Measurements from ENCODE around the gene PPP1R13B. TPM values are rescaled to one million over a fixed set of nuclear protein-coding genes. Genes with fewer than 3 reads are reported as not detected.
A peak's percentile ranks its signal among the peaks of the same experiment; 100 is the strongest.
"Not testable (repeated sequence)": the region's sequence is repeated elsewhere in the genome, so short reads cannot be mapped to it uniquely, and the experiment has no call there.

The PPP1R13B gene
- total and polyA plus RNA-seq, 11 donors: 27.5 to 96.2 (median 75.4) TPM

DNA sequence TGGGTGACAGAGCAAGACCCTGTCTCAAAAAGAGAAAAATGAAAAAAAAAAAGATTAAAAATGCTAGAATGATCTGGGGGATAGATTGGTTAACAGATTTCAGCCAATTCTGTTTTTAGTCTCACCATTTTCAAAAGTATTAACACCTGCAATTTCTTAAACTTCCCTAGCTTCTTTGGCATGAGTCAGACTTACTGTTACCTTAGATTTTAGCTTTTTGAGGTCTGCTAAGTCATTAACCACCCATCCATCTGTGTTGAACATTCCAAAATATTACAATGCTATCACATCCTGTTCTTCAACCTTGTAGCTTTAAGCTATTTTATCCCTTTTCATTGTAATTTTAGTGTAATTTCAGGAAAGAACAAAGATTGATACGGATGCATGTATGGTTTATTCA is 59.3 kb downstream of the PPP1R13B start:
- no peak overlapping the region for H3K27ac ChIP-seq
- no peak overlapping the region for H3K4me3 ChIP-seq
- intact Hi-C loops (cut with DNase I): no loop called here
- 82 to 94% (median 87%) methylated on average over 1 of the region's 1 CpG for WGBS, 4 donors
- no peak for DNase-seq
- ATAC-seq: no peak
- H3K4me1 ChIP-seq: no peaks in the 10 kb centered on the region
- H3K27me3 ChIP-seq: no peaks in the 10 kb centered on the region
- TF ChIP-seq, protein P1, sequence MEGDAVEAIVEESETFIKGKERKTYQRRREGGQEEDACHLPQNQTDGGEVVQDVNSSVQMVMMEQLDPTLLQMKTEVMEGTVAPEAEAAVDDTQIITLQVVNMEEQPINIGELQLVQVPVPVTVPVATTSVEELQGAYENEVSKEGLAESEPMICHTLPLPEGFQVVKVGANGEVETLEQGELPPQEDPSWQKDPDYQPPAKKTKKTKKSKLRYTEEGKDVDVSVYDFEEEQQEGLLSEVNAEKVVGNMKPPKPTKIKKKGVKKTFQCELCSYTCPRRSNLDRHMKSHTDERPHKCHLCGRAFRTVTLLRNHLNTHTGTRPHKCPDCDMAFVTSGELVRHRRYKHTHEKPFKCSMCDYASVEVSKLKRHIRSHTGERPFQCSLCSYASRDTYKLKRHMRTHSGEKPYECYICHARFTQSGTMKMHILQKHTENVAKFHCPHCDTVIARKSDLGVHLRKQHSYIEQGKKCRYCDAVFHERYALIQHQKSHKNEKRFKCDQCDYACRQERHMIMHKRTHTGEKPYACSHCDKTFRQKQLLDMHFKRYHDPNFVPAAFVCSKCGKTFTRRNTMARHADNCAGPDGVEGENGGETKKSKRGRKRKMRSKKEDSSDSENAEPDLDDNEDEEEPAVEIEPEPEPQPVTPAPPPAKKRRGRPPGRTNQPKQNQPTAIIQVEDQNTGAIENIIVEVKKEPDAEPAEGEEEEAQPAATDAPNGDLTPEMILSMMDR (IDR thresholded peaks at IDR 0.05): no peak
- no peak for TF ChIP-seq POLR2A (IDR thresholded peaks at IDR 0.05)
- H3K36me3 ChIP-seq: peaks cover 0 to 84% (median 37%) of the 10 kb centered on the region in 9 donors
- no peaks in the 10 kb centered on the region for H3K9me3 ChIP-seq

DNA sequence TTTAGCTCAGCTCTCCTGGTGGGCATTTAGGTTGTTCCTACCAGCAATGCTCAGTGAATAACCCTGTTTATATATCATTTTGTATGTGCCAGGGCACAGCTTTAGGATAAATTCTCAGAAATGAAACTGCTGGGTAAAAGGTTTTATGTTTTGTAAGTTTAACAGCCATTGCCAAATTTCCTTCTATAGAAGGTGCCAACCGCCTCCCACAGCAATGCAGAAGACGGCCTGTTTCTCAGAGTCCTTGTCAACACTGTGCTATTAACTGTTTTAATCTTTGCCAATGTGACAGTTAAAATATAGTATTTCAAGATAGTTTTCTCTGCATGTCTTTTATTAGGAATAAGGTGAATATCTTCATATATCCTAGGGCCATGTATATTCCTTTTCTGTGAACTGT is 65.0 kb downstream of the PPP1R13B start:
- no peaks in the 10 kb centered on the region for H3K9me3 ChIP-seq
- intact Hi-C loops (cut with DNase I): no loop called here
- peaks cover 0 to 89% (median 58%) of the 10 kb centered on the region in 9 donors for H3K36me3 ChIP-seq
- no peak overlapping the region for H3K4me3 ChIP-seq
- no peak overlapping the region for H3K27ac ChIP-seq
- TF ChIP-seq, protein P1 (IDR thresholded peaks at IDR 0.05): no peak
- no peak for TF ChIP-seq POLR2A (IDR thresholded peaks at IDR 0.05)
- WGBS, 4 donors: 44 to 64% (median 55%) methylated on average over 2 of the region's 2 CpGs
- H3K4me1 ChIP-seq: no peaks in the 10 kb centered on the region
- DNase-seq: no peak
- no peak for ATAC-seq
- H3K27me3 ChIP-seq: no peaks in the 10 kb centered on the region

DNA sequence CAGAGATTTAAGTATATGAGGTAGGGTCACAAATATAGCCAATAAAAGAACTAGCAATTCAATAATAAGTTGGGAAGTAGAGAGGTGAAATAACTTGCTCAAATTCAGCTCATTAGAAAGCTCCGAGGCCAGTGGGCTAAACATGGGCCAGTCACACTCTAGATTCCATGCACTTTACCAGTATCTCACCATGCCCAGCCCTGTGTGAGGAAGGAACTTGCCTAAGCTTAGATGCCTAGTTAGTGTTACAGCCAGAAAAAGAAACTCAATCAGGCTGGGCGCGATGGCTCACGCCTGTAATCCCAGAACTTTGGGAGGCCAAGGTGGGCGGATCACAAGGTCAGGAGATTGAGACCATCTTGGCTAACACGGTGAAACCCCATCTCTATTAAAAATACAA is 71.1 kb downstream of the PPP1R13B start:
- DNase-seq; H3K4me3 ChIP-seq; H3K27me3 ChIP-seq; H3K9me3 ChIP-seq; H3K27ac ChIP-seq; intact Hi-C loops (cut with DNase I): not testable (repeated sequence)
- WGBS, 4 donors: 75 to 93% (median 87%) methylated on average over 6 of the region's 6 CpGs
- ATAC-seq: peak in 1 of 4 donors; percentile 51
- Histone ChIP-seq H3K36me3 (peaks cover 0 to 64% (median 36%) of the 10 kb centered on the region in 9 donors), H3K4me1 (peaks cover 0 to 12% (median 1%) of the 10 kb centered on the region in 12 donors)

DNA sequence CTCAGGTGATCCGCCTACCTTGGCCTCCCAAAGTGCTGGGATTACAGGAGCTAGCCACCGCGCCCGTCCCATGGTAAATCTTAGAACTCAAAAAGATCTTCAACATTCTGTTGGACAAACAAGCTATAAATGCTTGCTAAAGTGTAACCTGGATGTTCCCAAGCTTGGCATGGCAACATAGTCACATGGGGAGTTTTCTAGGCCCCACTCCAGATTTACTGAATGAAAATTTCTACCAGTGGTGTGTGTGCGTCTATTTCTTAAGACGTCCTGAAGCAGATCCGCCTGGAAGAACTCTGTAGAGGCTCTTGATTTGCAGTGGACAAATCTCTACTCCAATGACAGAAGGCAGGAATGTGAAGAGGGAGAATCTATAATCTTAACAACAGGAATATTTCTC is 71.9 kb downstream of the PPP1R13B start:
- Histone ChIP-seq H3K36me3 (peaks cover 0 to 68% (median 33%) of the 10 kb centered on the region in 9 donors), H3K27me3 (no peaks in the 10 kb centered on the region), H3K4me3 (no peak overlapping the region), H3K4me1 (peaks cover 0 to 17% (median 3%) of the 10 kb centered on the region in 12 donors), H3K27ac (peak overlapping the region in 3 of 12 donors; percentile 0 to 46 (median 6)), H3K9me3 (peaks cover 0 to 7% (median 0%) of the 10 kb centered on the region in 12 donors)
- ATAC-seq: peak; percentile 38 to 64 (median 45)
- no peak for DNase-seq
- WGBS, 4 donors: 65 to 78% (median 75%) methylated on average over 7 of the region's 7 CpGs
- TF ChIP-seq POLR2A (IDR thresholded peaks at IDR 0.05): no peak
- TF ChIP-seq, protein P1 (IDR thresholded peaks at IDR 0.05): no peak
- intact Hi-C loops (cut with DNase I): no loop called here

DNA sequence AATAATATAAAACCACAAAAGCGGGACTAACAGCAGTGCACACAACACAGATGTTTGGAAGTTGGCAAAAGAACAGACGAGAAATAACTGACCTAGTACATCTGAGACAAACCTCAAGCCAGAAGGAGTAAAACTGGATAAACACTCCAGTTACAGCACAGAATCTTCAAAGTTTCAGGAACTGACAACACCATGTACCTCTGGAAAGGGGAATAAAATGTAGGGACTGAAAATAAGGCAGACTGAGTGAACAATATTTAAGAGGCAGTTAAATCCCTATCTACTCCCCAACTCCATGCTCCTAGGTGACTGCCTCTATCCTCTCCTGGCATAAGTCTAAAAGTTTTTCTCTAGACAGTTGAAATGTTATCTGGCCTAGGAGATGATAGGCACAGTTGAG is 73.9 kb downstream of the PPP1R13B start:
- DNase-seq: no peak
- no peak overlapping the region for H3K27ac ChIP-seq
- TF ChIP-seq, protein P1 (IDR thresholded peaks at IDR 0.05): no peak
- TF ChIP-seq POLR2A (IDR thresholded peaks at IDR 0.05): no peak
- 81 to 90% (median 83%) methylated on average over 2 of the region's 2 CpGs for WGBS, 4 donors
- H3K36me3 ChIP-seq: peaks cover 0 to 57% (median 19%) of the 10 kb centered on the region in 9 donors
- H3K9me3 ChIP-seq: peaks cover 0 to 7% (median 0%) of the 10 kb centered on the region in 12 donors
- peaks cover 0 to 17% (median 3%) of the 10 kb centered on the region in 12 donors for H3K4me1 ChIP-seq
- no peak overlapping the region for H3K4me3 ChIP-seq
- no peak for ATAC-seq
- intact Hi-C loops (cut with DNase I): no loop called here
- no peaks in the 10 kb centered on the region for H3K27me3 ChIP-seq

Measured in heart left ventricle (tissue), 16 donors.